OCI-LY7 (cell line): ENCODE measurements around the gene HEATR9. TPM values are rescaled to one million over a fixed set of nuclear protein-coding genes. Genes with fewer than 3 reads are reported as not detected.

ENCODE experiments used
- BruUV-seq: library from RNA; stranded (reverse); fragments of 400-500 nt; replicated peaks from 2 replicates; lab custom pipeline; 2021; lab: Mats Ljungman, UMichigan
- CTCF ChIA-PET: fragments of 300-600 bp; sonication (Branson Sonifier 250); formaldehyde crosslinking; loops from one replicate; lab custom pipeline; 2022; ENCODE audit warnings: antibody characterized with exemption; ENCODE audit not compliant: unreplicated experiment; lab: Charles Lee
- POLR2A ChIA-PET: fragments of 300-600 bp; sonication (Branson Sonifier 250); formaldehyde crosslinking; loops from one replicate; lab custom pipeline; 2022; ENCODE audit warnings: antibody characterized with exemption; lab: Charles Lee
- DNase-seq: peaks from one replicate; pipeline ENCODE4 v3.0.0-alpha.2; 2015; ENCODE audit warnings: low spot score
- H2AFZ ChIP-seq: fragments of 200-600 bp; sonication (generic), shearing (Covaris generic); 2 replicates; pipeline ENCODE4 v1.6.1; 2014; ENCODE audit warnings: mild to moderate bottlenecking, antibody characterized with exemption, low read length, moderate library complexity
- H3K27ac ChIP-seq: fragments of 200-600 bp; sonication (generic); 2 replicates; pipeline ENCODE4 v1.5.1; 2014; ENCODE audit warnings: mixed run types, low read depth, mild to moderate bottlenecking, moderate library complexity, low read length, inconsistent platforms; ENCODE audit not compliant: poor library complexity, severe bottlenecking
- H3K36me3 ChIP-seq: fragments of 200-600 bp; sonication (generic); 2 replicates; pipeline ENCODE4 v1.6.1; 2014; ENCODE audit warnings: mild to moderate bottlenecking, antibody characterized with exemption, low read length, moderate library complexity, mixed read lengths; ENCODE audit not compliant: insufficient read depth
- H3K4me1 ChIP-seq: fragments of 200-600 bp; sonication (generic); 2 replicates; pipeline ENCODE4 v1.5.1; 2014; ENCODE audit warnings: mild to moderate bottlenecking, low read length; ENCODE audit not compliant: insufficient read depth, poor library complexity, severe bottlenecking
- H3K4me2 ChIP-seq: fragments of 200-600 bp; sonication (generic); 2 replicates; pipeline ENCODE4 v1.6.1; 2014; ENCODE audit warnings: mild to moderate bottlenecking, low read length
- H3K4me3 ChIP-seq: fragments of 200-600 bp; sonication (generic); 2 replicates; pipeline ENCODE4 v1.5.1; 2014; ENCODE audit warnings: mild to moderate bottlenecking, low read depth, low read length; ENCODE audit not compliant: poor library complexity, severe bottlenecking
- H3K79me2 ChIP-seq: fragments of 200-600 bp; sonication (generic); 2 replicates; pipeline ENCODE4 v1.6.1; 2016; ENCODE audit warnings: low read depth, mild to moderate bottlenecking, low read length, moderate library complexity, mixed read lengths; ENCODE audit not compliant: insufficient read depth
- H3K9me2 ChIP-seq: fragments of 200-600 bp; sonication (generic); 2 replicates; pipeline ENCODE4 v1.6.1; 2016; ENCODE audit warnings: mild to moderate bottlenecking, low read length, mixed read lengths; ENCODE audit not compliant: insufficient read depth
- H3K9me3 ChIP-seq: fragments of 200-600 bp; sonication (generic); 2 replicates; pipeline ENCODE4 v1.6.1; 2014; ENCODE audit warnings: mild to moderate bottlenecking, mixed run types, low read length, mixed read lengths
- H4K20me1 ChIP-seq: fragments of 200-600 bp; sonication (generic); 2 replicates; pipeline ENCODE4 v1.6.1; 2014; ENCODE audit warnings: mild to moderate bottlenecking, antibody characterized with exemption, low read length, moderate library complexity, mixed read lengths; ENCODE audit not compliant: insufficient read depth
- CTCF ChIP-seq: fragments of 200-600 bp; sonication (generic); conservative IDR thresholded peaks from 2 replicates; pipeline ENCODE4 v1.5.1; 2014; ENCODE audit warnings: mild to moderate bottlenecking, antibody characterized with exemption, low read length, moderate library complexity, mixed read lengths
- EZH2phosphoT487 ChIP-seq: fragments of 200-600 bp; sonication (generic); IDR thresholded peaks from 2 replicates; pipeline ENCODE4 v1.6.1; 2018; ENCODE audit warnings: low read depth, borderline replicate concordance, mild to moderate bottlenecking, mixed run types, antibody characterized with exemption, low read length, moderate library complexity, mixed read lengths
- intact Hi-C: fragments of 100-400 bp; cut with micrococcal nuclease; formaldehyde crosslinking; loops from one replicate; pipeline ENCODE4 v1.10.0; 2022; ENCODE audit not compliant: unreplicated experiment
- total RNA-seq, 2 experiments: library from RNA; depleted of rRNA in 1 of 2; stranded (reverse); fragments of >200 nt in 1 of 2; shearing (Covaris generic) in 1 of 2; gene quantifications; 2 replicates each; pipeline ENCODE4 v1.2.3, GENCODE V29; 2014 to 2022

Gene HEATR9
- total RNA-seq, 2 experiments from 2014 or later = not detected

GRCh38 chr17:35912942-35913341, 44.3 kb upstream of the HEATR9 start:
- Histone ChIP-seq H3K4me3 (no peak overlapping the region), H2AFZ (no peak overlapping the region), H3K27ac (no peak overlapping the region), H3K9me2 (no peaks in the 10 kb centered on the region), H4K20me1 (no peaks in the 10 kb centered on the region), H3K36me3 (no peaks in the 10 kb centered on the region), H3K9me3 (no peaks in the 10 kb centered on the region), H3K79me2 (no peaks in the 10 kb centered on the region), H3K4me1 (no peaks in the 10 kb centered on the region), H3K4me2 (no peak overlapping the region)
- POLR2A ChIA-PET = no interaction called here
- intact Hi-C loops = no loop called here
- TF ChIP-seq EZH2phosphoT487 (no peak), CTCF (no peak)
- no TSS peak for BruUV-seq
- CTCF ChIA-PET = no interaction called here
- DNase-seq = no peak

GRCh38 chr17:35912339-35912912, 43.7 kb upstream of the HEATR9 start:
- Histone ChIP-seq H3K4me3 (no peak overlapping the region), H3K4me1 (no peaks in the 10 kb centered on the region), H3K27ac (no peak overlapping the region), H3K9me2 (no peaks in the 10 kb centered on the region), H4K20me1 (no peaks in the 10 kb centered on the region), H2AFZ (no peak overlapping the region), H3K79me2 (no peaks in the 10 kb centered on the region), H3K36me3 (no peaks in the 10 kb centered on the region), H3K9me3 (no peaks in the 10 kb centered on the region), H3K4me2 (no peak overlapping the region)
- no peak for DNase-seq
- intact Hi-C loops = no loop called here
- TF ChIP-seq EZH2phosphoT487 = no peak
- TF ChIP-seq CTCF = no peak
- no TSS peak for BruUV-seq
- ChIA-PET POLR2A (no interaction called here), CTCF (no interaction called here)

- no peaks in the 10 kb centered on the region for H4K20me1 ChIP-seq
- no peak for DNase-seq
- H3K9me2 ChIP-seq = no peaks in the 10 kb centered on the region
- TF ChIP-seq CTCF (no peak), EZH2phosphoT487 (no peak)
- ChIA-PET CTCF (no interaction called here), POLR2A (no interaction called here)
- H2AFZ ChIP-seq = no peak overlapping the region
- BruUV-seq = no TSS peak
- intact Hi-C loops = no loop called here
- no peak overlapping the region for H3K27ac ChIP-seq
- H3K79me2 ChIP-seq = no peaks in the 10 kb centered on the region
- H3K9me3 ChIP-seq = no peaks in the 10 kb centered on the region
- H3K36me3 ChIP-seq = no peaks in the 10 kb centered on the region
- H3K4me1 ChIP-seq = no peaks in the 10 kb centered on the region
- H3K4me2 ChIP-seq = no peak overlapping the region
- H3K4me3 ChIP-seq = no peak overlapping the region
These were observed 40.7 kb upstream of the HEATR9 start for GRCh38 chr17:35909408-35909807.
